SK-N-SH (cell line): ENCODE data around the gene PRICKLE1. TPM values are rescaled to one million over a fixed set of nuclear protein-coding genes. Genes with fewer than 3 reads are reported as not detected.

Source experiments
- CTCF ChIA-PET: fragments of 300-600, 350-600 bp; formaldehyde crosslinking; extraction: SDS; loops from one replicate; lab custom pipeline; 2021; lab: Yijun Ruan, JAX
- POLR2A ChIA-PET: fragments of 350-600 bp; sonication (Branson Sonifier 250); formaldehyde crosslinking; extraction: SDS; loops from one replicate; lab custom pipeline; 2020; ENCODE audit warnings: antibody characterized with exemption, inconsistent platforms; lab: Yijun Ruan, JAX
- DNase-seq: peaks from one replicate; pipeline ENCODE4 v3.0.0; 2012
- H2AFZ ChIP-seq: fragments of 200-600 bp; sonication (generic); 2 replicates; pipeline ENCODE4 v1.8.1; 2016; ENCODE audit warnings: antibody characterized with exemption, mild to moderate bottlenecking, low read depth
- H3F3A ChIP-seq: fragments of 200-600 bp; sonication (generic); replicated peaks from 2 replicates; pipeline ENCODE3; 2016; ENCODE audit warnings: antibody characterized with exemption, mild to moderate bottlenecking; ENCODE audit not compliant: insufficient read depth
- H3K27ac ChIP-seq, 2 experiments: fragments of 200-500 bp in 1 of 2; fragments of 200-600 bp in 1 of 2; sonication (Bioruptor generic) in 1 of 2; sonication (generic), shearing (Covaris generic) in 1 of 2; 2 replicates each; pipeline versions ENCODE4 v1.5.1 to v1.6.1; 2014 to 2016; ENCODE audit warnings: low read depth in 2 of 2, inconsistent platforms in 1 of 2, low read length in 1 of 2, mild to moderate bottlenecking in 1 of 2, mixed read lengths in 1 of 2
- H3K27me3 ChIP-seq: fragments of 200-600 bp; sonication (generic), shearing (Covaris generic); 2 replicates; pipeline ENCODE4 v1.6.1; 2016; ENCODE audit warnings: mixed run types; ENCODE audit not compliant: insufficient read depth
- H3K36me3 ChIP-seq, 2 experiments: fragments of 200-500 bp in 1 of 2; fragments of 200-600 bp in 1 of 2; sonication (Bioruptor generic) in 1 of 2; sonication (generic) in 1 of 2; replicated peaks in 1 of 2; 2 replicates each; pipeline versions ENCODE3 to v1.5.1; 2014 to 2016; ENCODE audit warnings: low read length in 1 of 2, mild to moderate bottlenecking in 1 of 2; ENCODE audit not compliant: insufficient read depth in 2 of 2, control insufficient read depth in 1 of 2
- H3K4me1 ChIP-seq, 2 experiments: fragments of 200-500 bp in 1 of 2; fragments of 200-600 bp in 1 of 2; sonication (Bioruptor generic) in 1 of 2; sonication (generic), shearing (Covaris generic) in 1 of 2; 2 replicates each; pipeline versions ENCODE4 v1.5.1 to v1.6.1; 2014 to 2016; ENCODE audit warnings: low read depth in 1 of 2, low read length in 1 of 2, mixed run types in 1 of 2; ENCODE audit not compliant: insufficient read depth in 2 of 2, control insufficient read depth in 1 of 2
- H3K4me2 ChIP-seq: fragments of 200-600 bp; sonication (generic), shearing (Covaris generic); 2 replicates; pipeline ENCODE4 v1.6.1; 2017; ENCODE audit warnings: mixed run types
- H3K4me3 ChIP-seq, 2 experiments: fragments of 200-500 bp in 1 of 2; fragments of 200-600 bp in 1 of 2; sonication (Bioruptor generic) in 1 of 2; sonication (generic), shearing (Covaris generic) in 1 of 2; 2 replicates each; pipeline versions ENCODE4 v1.5.1 to v1.8.1; 2014 to 2016; ENCODE audit warnings: low read depth in 2 of 2, inconsistent platforms in 1 of 2, low read length in 1 of 2, mild to moderate bottlenecking in 1 of 2, mixed read lengths in 1 of 2, moderate library complexity in 1 of 2
- H3K79me2 ChIP-seq: fragments of 200-600 bp; sonication (generic); 2 replicates; pipeline ENCODE4 v1.8.1; 2017; ENCODE audit warnings: mild to moderate bottlenecking; ENCODE audit not compliant: insufficient read depth
- H3K9ac ChIP-seq: fragments of 200-600 bp; sonication (generic); 2 replicates; pipeline ENCODE4 v1.6.1; 2017; ENCODE audit warnings: mixed run types
- H3K9me2 ChIP-seq: fragments of 200-600 bp; sonication (generic); 2 replicates; pipeline ENCODE4 v1.6.1; 2017; ENCODE audit warnings: mixed run types
- H3K9me3 ChIP-seq: fragments of 200-600 bp; sonication (generic); 2 replicates; pipeline ENCODE4 v1.6.1; 2017; ENCODE audit warnings: mixed run types, mild to moderate bottlenecking, moderate library complexity
- H4K20me1 ChIP-seq: fragments of 200-600 bp; sonication (generic); 2 replicates; pipeline ENCODE4 v1.6.1; 2017; ENCODE audit warnings: mild to moderate bottlenecking, mixed run types; ENCODE audit not compliant: insufficient read depth
- CHD2 ChIP-seq: fragments of 150-350 bp; IDR thresholded peaks from 2 replicates; pipeline ENCODE4 v1.6.1; 2018; ENCODE audit warnings: low read length; ENCODE audit not compliant: partially characterized antibody
- CTCF ChIP-seq: fragments of 200-600 bp; sonication (generic); IDR thresholded peaks from 2 replicates; pipeline ENCODE4 v1.6.1; 2017; ENCODE audit warnings: antibody characterized with exemption, mild to moderate bottlenecking, moderate library complexity
- EP300 ChIP-seq, 2 experiments: IDR thresholded peaks; 2 replicates each; pipeline versions ENCODE4 v1.4.0 to v1.6.1; 2012; ENCODE audit warnings: borderline replicate concordance in 1 of 2, low read depth in 1 of 2, low read length in 1 of 2
- EZH2phosphoT487 ChIP-seq: fragments of 200-600 bp; sonication (generic); IDR thresholded peaks from 2 replicates; pipeline ENCODE4 v1.6.1; 2017; ENCODE audit warnings: low read depth, mixed run types, mild to moderate bottlenecking, antibody characterized with exemption, moderate library complexity, borderline replicate concordance
- FOXJ3 ChIP-seq: sonication (generic); formaldehyde crosslinking; IDR thresholded peaks from 2 replicates; pipeline ENCODE4 v1.5.1; 2020; ENCODE audit warnings: mild to moderate bottlenecking, missing genetic modification reagents
- FOXM1 ChIP-seq: IDR thresholded peaks from 2 replicates; pipeline ENCODE4 v1.4.0; 2012; ENCODE audit warnings: low read depth, mild to moderate bottlenecking
- GATA2 ChIP-seq: sonication (generic); formaldehyde crosslinking; IDR thresholded peaks from 2 replicates; pipeline ENCODE4 v1.5.0; 2020; ENCODE audit warnings: mild to moderate bottlenecking, missing genetic modification reagents
- IRF3 ChIP-seq: fragments of 150-350 bp; IDR thresholded peaks from 2 replicates; pipeline ENCODE4 v1.6.1; 2016; ENCODE audit warnings: mild to moderate bottlenecking, low read depth, low read length
- MAX ChIP-seq: IDR thresholded peaks from 2 replicates; pipeline ENCODE4 v1.4.0; 2012; ENCODE audit warnings: low read depth
- MEF2A ChIP-seq: IDR thresholded peaks from 2 replicates; pipeline ENCODE4 v1.4.0; 2012; ENCODE audit warnings: low read depth, borderline replicate concordance
- RCOR1 ChIP-seq: fragments of 150-350 bp; IDR thresholded peaks from 2 replicates; pipeline ENCODE4 v1.6.1; 2017; ENCODE audit warnings: antibody characterized with exemption, low read length
- RFX5 ChIP-seq: IDR thresholded peaks from 2 replicates; pipeline ENCODE4 v1.6.1; 2012; ENCODE audit warnings: mild to moderate bottlenecking, improper control_type of control experiment, low read length
- TCF12 ChIP-seq: IDR thresholded peaks from 2 replicates; pipeline ENCODE4 v1.4.0; 2012
- USF1 ChIP-seq: IDR thresholded peaks from 2 replicates; pipeline ENCODE4 v1.4.0; 2012; ENCODE audit warnings: low read depth, borderline replicate concordance
- USF2 ChIP-seq: fragments of 150-350 bp; IDR thresholded peaks from 2 replicates; pipeline ENCODE4 v1.6.1; 2017; ENCODE audit warnings: antibody characterized with exemption, low read length, low read depth, borderline replicate concordance
- YY1 ChIP-seq: IDR thresholded peaks from 2 replicates; pipeline ENCODE4 v1.4.0; 2012; ENCODE audit warnings: low read depth, mild to moderate bottlenecking
- ZBTB33 ChIP-seq: IDR thresholded peaks from 2 replicates; pipeline ENCODE4 v1.4.0; 2012; ENCODE audit warnings: low read depth, borderline replicate concordance
- WGBS: methylation state at CpG from one replicate; pipeline ENCODE4 v1.1.6; 2017; ENCODE audit warnings: low lambda C conversion rate; 5-methylcytosine and 5-hydroxymethylcytosine counted together
- polyA plus RNA-seq, 3 experiments: library from polyadenylated mRNA; depleted of rRNA; stranded (reverse); fragments of >200 nt; gene quantifications; 2 replicates each; pipeline ENCODE4 v1.2.3, GENCODE V29; 2012

PRICKLE1 gene
- polyA plus RNA-seq, 1 of the 3 experiments (the other 2 are of a cell fraction) = 1.2 TPM

- H3K9ac ChIP-seq = no peak overlapping the region
- peaks cover 40 to 43% of the 10 kb centered on the region in 2 experiments for H3K36me3 ChIP-seq
- no peaks in the 10 kb centered on the region for H3K9me3 ChIP-seq
- no peak overlapping the region for H3K4me2 ChIP-seq
- WGBS = 95% methylated on average over 7 of the region's 7 CpGs
- no peak for TF ChIP-seq EZH2phosphoT487
- TF ChIP-seq EP300 (IDR thresholded peaks at IDR 0.05; ENCODE audit: borderline replicate concordance in 1 of 2, low read depth in 1 of 2, low read length in 1 of 2) = no peak
- no peak for TF ChIP-seq USF2
- no peak for TF ChIP-seq IRF3
- no peak for TF ChIP-seq RCOR1
- no peak for TF ChIP-seq GATA2 (CRISPR knock-in tag)
- no peak for TF ChIP-seq FOXM1
- TF ChIP-seq FOXJ3 (CRISPR knock-in tag) = no peak
- no peak for TF ChIP-seq TCF12
- TF ChIP-seq CTCF = no peak
- no peak for TF ChIP-seq CHD2
- TF ChIP-seq YY1 = no peak
- TF ChIP-seq MEF2A = no peak
- no peak for TF ChIP-seq USF1
- no peak for TF ChIP-seq MAX
- TF ChIP-seq ZBTB33 = no peak
- no peak for TF ChIP-seq RFX5
- TF ChIP-seq, all 33 proteins: peak for 0
- H3K9me2 ChIP-seq = no peaks in the 10 kb centered on the region
- CTCF ChIA-PET = interaction anchor here (1.2 to 1.6 kb wide), 2 partner anchors 39 to 72 kb away, joined by 3 read pairs; no protein-coding TSS in a partner anchor
- no peaks in the 10 kb centered on the region for H4K20me1 ChIP-seq
- peaks cover 4 to 6% of the 10 kb centered on the region in 2 experiments; a peak in 3 of 4 replicates for H3K4me1 ChIP-seq
- H3K27ac ChIP-seq = no peak overlapping the region
- peaks cover 4% of the 10 kb centered on the region for H3F3A ChIP-seq
- H3K27me3 ChIP-seq = no peaks in the 10 kb centered on the region
- H3K79me2 ChIP-seq = no peaks in the 10 kb centered on the region
- DNase-seq = no peak
- POLR2A ChIA-PET = no interaction called here
- H2AFZ ChIP-seq = no peak overlapping the region
- H3K4me3 ChIP-seq = no peak overlapping the region
Measured at GRCh38 chr12:42444192-42444943, 145.2 kb downstream of the PRICKLE1 start.
